Measurements from ENCODE around the gene IFT88.

The IFT88 gene

GRCh38 chr13:20696073-20696472 lies 129.1 kb downstream of the IFT88 start:
- no peak for TF ChIP-seq CTCF (IDR thresholded peaks at IDR 0.05; ENCODE audit: low read depth, low read length)
- no peak overlapping the region for H3K4me3 ChIP-seq (ENCODE audit: low read depth, low read length)

GRCh38 chr13:20699715-20700114 lies 132.8 kb downstream of the IFT88 start:
- TF ChIP-seq CTCF (IDR thresholded peaks at IDR 0.05; ENCODE audit: low read depth, low read length): no peak
- no peak overlapping the region for H3K4me3 ChIP-seq (ENCODE audit: low read depth, low read length)

- no peak for TF ChIP-seq CTCF (IDR thresholded peaks at IDR 0.05; ENCODE audit: low read depth, low read length)
- no peak overlapping the region for H3K4me3 ChIP-seq (ENCODE audit: low read depth, low read length)
Measured at GRCh38 chr13:20700288-20700687, 133.3 kb downstream of the IFT88 start.

GRCh38 chr13:20701461-20701860 lies 134.5 kb downstream of the IFT88 start:
- TF ChIP-seq CTCF (IDR thresholded peaks at IDR 0.05; ENCODE audit: low read depth, low read length): no peak

GRCh38 chr13:20702530-20702914 lies 135.6 kb downstream of the IFT88 start:
- H3K4me3 ChIP-seq (ENCODE audit: low read depth, low read length): peak overlapping the region; percentile 71
- no peak for TF ChIP-seq CTCF (IDR thresholded peaks at IDR 0.05; ENCODE audit: low read depth, low read length)

More at GRCh38 chr13:20701461-20701860, 134.5 kb downstream of the IFT88 start:
- no peak overlapping the region for H3K4me3 ChIP-seq (ENCODE audit: low read depth, low read length)

- peak within 1 kb of the TSS; percentile 71 for H3K4me3 ChIP-seq (ENCODE audit: low read depth, low read length)
Measured at GRCh38 chr13:20702915-20703779, 136.2 kb downstream of the IFT88 start, which contains the start of gene IL17D. TSS of gene IL17D (plus strand) at chr13:20703699. CDS start at chr13:20704002, 303 bp downstream.

More at GRCh38 chr13:20702915-20703779, 136.2 kb downstream of the IFT88 start, which contains the start of gene IL17D:
- no peak for TF ChIP-seq CTCF (IDR thresholded peaks at IDR 0.05; ENCODE audit: low read depth, low read length)
